GM19240 (cell line): ENCODE measurements around the gene MORC1.
"Not testable (repeated sequence)": the region's sequence is repeated elsewhere in the genome, so short reads cannot be mapped to it uniquely, and the experiment has no call there.

Experiments
- DNase-seq: peaks from one replicate; pipeline ENCODE4 v3.0.0; 2011; ENCODE audit warnings: low spot score; ENCODE audit not compliant: insufficient read length

MORC1 gene

DNA sequence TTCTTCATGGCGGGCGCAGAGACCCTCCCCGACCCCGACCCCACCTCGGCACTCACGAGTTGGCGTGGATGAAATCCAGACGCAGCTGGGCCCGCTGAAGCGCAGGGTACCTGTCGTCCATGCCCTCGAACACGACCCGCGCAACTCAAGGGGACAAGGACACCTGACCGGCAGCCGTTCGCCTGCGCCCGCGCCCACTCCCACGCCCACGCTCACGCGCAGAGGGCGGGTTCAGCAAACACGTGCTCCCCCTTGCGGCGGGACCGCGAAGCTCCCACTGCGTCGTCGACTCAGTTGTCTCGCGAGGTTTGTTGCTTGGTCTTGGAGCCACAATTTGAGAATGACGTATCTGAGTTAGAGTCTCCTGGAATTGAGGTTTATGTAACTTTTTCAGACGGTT, at the start of gene MORC1:
TSS of gene MORC1 (minus strand) at position 196 of the 400 bp plus-strand sequence. CDS start at position 121, 75 bp downstream.
- no peak for DNase-seq

GRCh38 chr3:109165905-109166304, 48.0 kb upstream of the MORC1 start:
- DNase-seq: no peak

DNA sequence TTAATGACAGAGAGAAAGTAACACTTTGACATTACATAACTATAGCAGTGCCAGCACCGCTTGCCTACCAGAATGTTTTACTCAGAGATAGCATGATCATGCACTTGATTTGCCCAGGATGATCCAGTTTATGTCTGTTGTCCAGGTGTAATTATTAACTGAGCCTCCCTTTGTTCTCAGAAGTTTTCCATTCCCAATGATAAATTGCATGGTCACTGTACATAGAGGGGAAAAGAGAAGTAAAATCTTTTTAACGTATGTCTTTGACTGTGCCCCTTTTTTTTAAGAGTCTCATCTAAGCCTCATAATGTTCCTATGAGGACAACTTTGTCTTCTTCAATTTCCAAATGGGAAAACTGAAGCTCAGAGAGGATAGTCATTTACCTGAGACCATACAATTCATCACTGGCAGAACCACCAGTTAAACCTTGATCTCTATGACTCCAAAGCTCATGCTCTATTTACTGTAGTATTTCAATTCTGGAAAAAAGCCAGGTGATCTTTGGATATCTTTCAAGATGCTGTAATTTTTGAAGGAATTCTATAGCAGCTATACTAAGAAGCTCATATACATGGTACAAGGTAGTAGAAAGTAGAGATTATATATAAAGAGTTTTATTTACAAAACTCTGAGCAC, 43.7 kb upstream of the MORC1 start:
- DNase-seq: no peak

GRCh38 chr3:109155828-109156227, 37.9 kb upstream of the MORC1 start:
- DNase-seq: no peak

- no peak for DNase-seq
Measured at GRCh38 chr3:109154979-109155378, 37.0 kb upstream of the MORC1 start.

- DNase-seq: no peak
Measured at GRCh38 chr3:109152320-109152719, 34.4 kb upstream of the MORC1 start.

- no peak for DNase-seq
Measured at GRCh38 chr3:109149078-109149477, 31.1 kb upstream of the MORC1 start.

GRCh38 chr3:109143646-109144045, 25.7 kb upstream of the MORC1 start:
- no peak for DNase-seq

DNA sequence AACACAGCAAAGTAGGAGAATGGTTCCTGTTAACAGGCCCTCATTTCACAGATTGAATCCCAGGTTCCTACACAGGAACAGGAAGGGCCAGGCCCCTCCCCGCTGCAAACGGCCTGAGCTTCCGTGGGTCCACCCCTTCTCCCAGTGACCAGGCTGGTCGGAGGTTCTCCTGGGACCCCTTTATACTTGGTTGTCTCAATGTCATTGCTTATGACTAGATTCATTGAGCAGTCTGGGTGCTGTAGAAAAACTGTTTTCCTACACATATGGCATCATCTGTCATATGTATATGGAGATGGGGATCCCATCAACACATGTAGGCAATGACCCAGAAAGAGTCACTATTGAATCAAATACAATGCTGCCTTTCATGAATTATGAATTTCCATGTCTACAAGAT, 22.4 kb upstream of the MORC1 start:
- no peak for DNase-seq

- DNase-seq: no peak
Measured at GRCh38 chr3:109137761-109138160, 19.8 kb upstream of the MORC1 start.

DNA sequence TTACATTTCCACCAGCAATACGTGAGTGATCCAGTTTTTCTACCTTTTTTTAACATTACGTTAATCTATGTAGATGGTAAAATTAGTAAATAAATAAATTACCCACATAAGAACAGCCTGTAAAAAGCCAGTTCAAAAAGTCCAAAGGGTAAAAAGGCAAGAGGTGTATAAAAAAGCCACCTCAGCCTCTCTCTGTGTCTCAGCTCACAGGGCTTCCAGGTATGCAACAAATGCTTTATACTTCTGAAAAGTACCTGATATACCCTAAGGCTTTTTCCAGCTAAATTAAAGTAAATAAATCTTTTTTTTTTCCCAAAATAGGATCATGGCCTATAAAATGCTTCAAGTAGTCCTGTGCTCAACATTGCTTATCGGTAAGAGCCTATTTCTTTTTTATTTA, 18.6 kb upstream of the MORC1 start, which contains the start of gene C3orf85:
TSS of gene C3orf85 (plus strand) at position 197 of the 400 bp plus-strand sequence. CDS start at position 326, 129 bp downstream.
- no peak for DNase-seq

DNA sequence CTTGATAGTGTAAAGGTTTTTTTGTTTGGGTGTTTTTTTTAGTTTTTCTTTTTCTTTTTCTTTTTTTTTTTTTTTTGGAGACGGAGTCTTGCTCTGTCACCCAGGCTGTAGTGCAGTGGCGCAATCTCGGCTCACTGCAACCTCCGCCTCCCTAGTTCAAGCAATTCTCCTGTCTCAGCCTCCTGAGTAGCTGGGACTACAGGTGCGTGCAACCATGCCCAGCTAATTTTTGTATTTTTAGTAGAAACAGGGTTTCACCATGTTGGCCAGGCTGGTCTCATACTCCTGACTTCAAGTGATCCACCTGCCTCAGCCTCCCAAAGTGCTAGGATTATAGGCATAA, 15.5 kb upstream of the MORC1 start:
- not testable (repeated sequence) for DNase-seq

DNA sequence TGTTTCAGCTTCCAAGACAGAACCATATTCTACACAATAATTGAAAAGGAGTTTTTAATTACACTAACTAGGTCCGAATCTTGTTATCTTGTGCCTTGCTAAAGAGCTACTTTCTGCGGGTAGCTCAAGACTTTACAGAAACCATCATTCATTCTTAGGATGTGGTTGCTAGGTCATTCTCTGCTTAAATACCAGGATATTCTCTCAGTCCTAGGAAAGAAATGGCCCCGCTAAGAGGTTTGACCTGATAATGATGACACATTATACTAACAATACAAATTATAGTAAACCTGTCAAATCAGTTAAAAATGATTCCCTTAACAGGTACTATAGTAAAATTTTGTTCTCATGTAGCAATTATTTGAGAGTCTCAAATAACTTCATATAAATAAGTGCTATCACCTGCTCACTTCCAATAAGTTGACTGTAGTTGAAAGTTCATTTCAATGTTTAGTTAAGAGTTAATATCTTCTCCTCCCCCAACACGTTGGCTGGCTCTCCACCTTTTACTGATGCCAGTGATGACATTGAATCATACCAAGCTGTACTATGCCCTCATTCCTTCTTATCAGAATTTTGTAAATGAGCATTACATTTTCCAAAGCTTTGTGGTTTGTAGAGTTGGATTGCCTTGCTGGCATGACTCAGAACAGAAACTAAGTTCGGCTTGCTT, 15.0 kb upstream of the MORC1 start:
- no peak for DNase-seq

GRCh38 chr3:109131276-109131675, 13.3 kb upstream of the MORC1 start:
- no peak for DNase-seq

DNA sequence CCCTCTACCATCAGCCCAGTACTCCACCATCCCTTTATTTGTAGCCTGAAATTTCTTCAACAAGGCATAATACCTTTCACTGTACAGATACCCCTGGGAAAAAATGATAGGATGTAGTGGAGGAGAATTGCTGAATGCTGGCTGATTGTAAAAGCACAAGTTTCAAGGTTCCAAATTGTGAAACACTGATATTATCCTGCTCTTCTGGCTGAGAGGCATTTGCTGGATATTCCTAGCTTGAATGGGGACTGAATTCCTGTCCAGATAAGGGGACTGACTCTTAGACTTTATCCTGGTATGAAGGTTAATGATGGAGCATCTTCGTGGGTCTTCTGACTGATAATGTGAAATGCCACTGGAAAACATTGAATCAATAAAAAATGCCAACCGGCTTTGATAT, 9.6 kb upstream of the MORC1 start:
- no peak for DNase-seq

- DNase-seq: no peak
Measured at GRCh38 chr3:109125902-109126301, 8.0 kb upstream of the MORC1 start.

DNA sequence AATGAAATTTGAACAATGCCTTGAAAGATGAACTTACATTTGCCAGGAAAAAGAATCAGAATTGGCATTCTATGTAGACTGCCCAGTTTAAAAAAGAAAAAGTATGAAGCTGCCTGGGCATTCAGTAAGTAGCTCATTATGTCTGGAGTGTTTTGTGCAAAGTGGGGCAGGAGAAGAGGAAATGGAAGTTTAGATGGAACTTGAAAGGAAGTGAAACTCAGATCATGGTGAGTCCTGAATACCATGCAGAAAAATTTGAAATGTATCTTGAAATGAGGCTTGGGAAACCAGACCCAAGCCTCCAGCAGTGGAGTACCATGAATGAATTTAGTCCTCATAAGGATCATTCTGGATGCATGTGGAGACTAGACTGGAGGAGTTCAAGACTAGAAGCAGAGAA, 4.8 kb upstream of the MORC1 start:
- no peak for DNase-seq

GRCh38 chr3:109118584-109118983, 650 bp upstream of the MORC1 start:
- DNase-seq: no peak

DNA sequence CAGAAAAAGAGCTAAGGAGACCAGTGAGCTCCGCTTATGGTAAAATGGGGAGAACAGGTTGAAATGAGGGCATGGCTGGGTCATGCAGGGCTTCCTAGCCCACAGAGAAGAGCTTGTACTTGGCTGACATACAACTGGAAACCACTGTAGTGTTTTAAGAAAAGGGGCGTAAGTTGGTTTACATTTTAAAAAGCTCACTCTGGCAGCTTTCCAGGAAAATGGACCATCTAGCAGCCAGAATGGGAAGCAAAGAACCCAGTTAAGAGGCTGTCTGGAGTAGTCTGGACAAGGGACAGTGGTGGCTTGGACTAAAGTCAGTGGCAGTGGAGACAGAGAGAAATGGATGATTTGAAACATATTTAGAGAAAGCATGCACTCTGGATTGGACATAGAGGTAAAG, 1.9 kb downstream of the MORC1 start:
- no peak for DNase-seq

GRCh38 chr3:109115451-109115850, 2.5 kb downstream of the MORC1 start:
- no peak for DNase-seq

DNA sequence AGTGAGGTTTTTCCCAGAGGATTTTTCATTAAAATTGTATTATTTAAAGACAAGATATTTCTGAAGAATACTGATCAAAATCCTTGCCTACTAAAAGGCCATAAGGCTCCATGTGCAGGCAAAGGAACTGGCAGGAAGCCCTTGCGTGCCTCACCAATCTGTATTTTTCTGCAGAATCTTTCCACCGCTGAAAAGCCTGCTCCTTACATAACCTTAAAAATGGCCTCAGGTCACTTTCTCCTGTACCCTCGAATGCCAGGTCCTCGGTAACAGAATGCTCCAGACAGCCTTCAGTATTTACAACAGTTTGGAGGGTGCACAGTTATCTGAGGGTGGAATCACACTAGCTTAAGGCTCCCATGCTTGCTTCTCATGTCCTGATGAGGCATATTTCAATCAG, 3.2 kb downstream of the MORC1 start:
- DNase-seq: no peak

DNA sequence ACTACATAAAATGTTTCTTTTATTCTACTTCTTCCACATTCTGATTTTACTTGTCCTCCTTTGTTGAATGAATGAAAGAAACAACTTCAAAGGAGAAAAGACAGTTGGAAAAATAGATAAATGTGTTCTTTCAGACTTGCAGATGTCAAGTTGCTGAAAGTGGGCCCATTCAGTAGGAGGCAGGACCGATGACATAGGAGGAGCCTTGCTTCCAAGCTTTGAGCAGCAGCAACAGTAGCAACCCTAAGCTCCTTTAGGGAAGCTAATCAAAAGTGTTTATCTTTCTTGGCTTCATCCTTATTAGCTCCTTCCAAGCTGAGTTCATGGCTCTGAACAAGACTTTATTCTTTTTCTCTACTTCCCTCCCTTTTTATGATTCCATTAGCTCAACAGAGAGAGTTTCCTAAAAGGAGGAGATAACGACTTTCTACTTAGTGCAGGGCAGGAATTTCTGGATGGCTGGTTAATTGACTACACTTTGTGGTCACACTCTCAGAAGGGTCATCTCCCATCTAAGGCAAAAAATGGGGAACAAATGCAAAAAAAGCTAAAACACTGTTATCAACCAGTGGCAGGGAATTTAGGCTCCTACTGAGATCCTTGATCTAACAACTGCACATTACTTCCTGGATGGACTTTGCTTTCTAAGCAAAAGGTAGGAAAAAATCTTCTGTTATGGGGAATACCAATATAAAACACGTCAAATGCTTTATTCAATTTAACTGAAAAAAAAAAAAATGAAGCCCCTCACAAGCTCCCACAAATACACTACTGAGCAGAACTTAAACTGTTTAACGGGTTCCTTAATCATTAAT, 4.8 kb downstream of the MORC1 start:
- DNase-seq: no peak
